Hepatocyte (in vitro differentiated cells): Measurements from ENCODE around the gene TBC1D9. TPM values are rescaled to one million over a fixed set of nuclear protein-coding genes. Genes with fewer than 3 reads are reported as not detected.

Experiments used
- DNase-seq: peaks from one replicate; pipeline ENCODE4 v3.0.0-alpha.2; 2016; ENCODE audit warnings: low spot score
- H2AFZ ChIP-seq: fragments of 200-600 bp; sonication (generic); 2 replicates; pipeline ENCODE4 v1.6.0; 2016; ENCODE audit warnings: antibody characterized with exemption, mild to moderate bottlenecking
- H3K27ac ChIP-seq: fragments of 200-600 bp; sonication (generic); 2 replicates; pipeline ENCODE4 v1.5.1; 2016; ENCODE audit warnings: mild to moderate bottlenecking
- H3K27me3 ChIP-seq: fragments of 200-600 bp; sonication (generic); 2 replicates; pipeline ENCODE4 v1.6.1; 2016
- H3K36me3 ChIP-seq: fragments of 200-600 bp; sonication (generic); replicated peaks from 2 replicates; pipeline ENCODE4 v1.5.1; 2016; ENCODE audit warnings: low read depth; ENCODE audit not compliant: insufficient read depth
- H3K4me1 ChIP-seq: fragments of 200-600 bp; sonication (generic); 2 replicates; pipeline ENCODE4 v1.5.1; 2016; ENCODE audit warnings: mild to moderate bottlenecking, moderate library complexity; ENCODE audit not compliant: insufficient read depth
- H3K4me2 ChIP-seq: fragments of 200-600 bp; sonication (generic); 2 replicates; pipeline ENCODE4 v1.6.0; 2016
- H3K4me3 ChIP-seq: fragments of 200-600 bp; sonication (generic); 2 replicates; pipeline ENCODE4 v1.5.1; 2016; ENCODE audit warnings: mild to moderate bottlenecking
- H3K79me2 ChIP-seq: fragments of 200-600 bp; sonication (generic); 2 replicates; pipeline ENCODE4 v1.6.0; 2017; ENCODE audit warnings: mild to moderate bottlenecking
- H3K9me2 ChIP-seq: fragments of 200-600 bp; sonication (generic); replicated peaks from 2 replicates; pipeline ENCODE4 v1.6.0; 2017; ENCODE audit warnings: mild to moderate bottlenecking; ENCODE audit not compliant: insufficient read depth
- H3K9me3 ChIP-seq: fragments of 200-600 bp; sonication (generic); 2 replicates; pipeline ENCODE4 v1.5.1; 2016; ENCODE audit warnings: low read depth, mild to moderate bottlenecking
- H4K20me1 ChIP-seq: fragments of 200-600 bp; sonication (generic); 2 replicates; pipeline ENCODE4 v1.6.0; 2016; ENCODE audit warnings: mild to moderate bottlenecking; ENCODE audit not compliant: insufficient read depth, poor library complexity, severe bottlenecking
- EZH2 ChIP-seq: fragments of 200-600 bp; sonication (generic); IDR thresholded peaks from 2 replicates; pipeline ENCODE4 v1.6.1; 2016; ENCODE audit warnings: antibody characterized with exemption, mild to moderate bottlenecking, borderline replicate concordance
- EZH2phosphoT487 ChIP-seq: fragments of 200-600 bp; sonication (generic); IDR thresholded peaks from one replicate; pipeline ENCODE4 v1.6.1; 2018; ENCODE audit warnings: antibody characterized with exemption, mild to moderate bottlenecking, low read depth, moderate library complexity; ENCODE audit not compliant: unreplicated experiment, severe bottlenecking
- WGBS: methylation state at CpG from one replicate; pipeline ENCODE4 v1.1.6; 2016; ENCODE audit warnings: low lambda C conversion rate; ENCODE audit errors: missing lambda C conversion rate; 5-methylcytosine and 5-hydroxymethylcytosine counted together
- polyA plus RNA-seq: library from polyadenylated mRNA; unstranded; fragments of >200 nt; fragmentation: Nextera tagmentation; extraction: Ambion mirVana; gene quantifications from 2 replicates; pipeline ENCODE4 v1.2.1, GENCODE V29; 2016
- total RNA-seq: library from RNA; depleted of rRNA; stranded (reverse); fragments of >200 nt; gene quantifications from 2 replicates; pipeline ENCODE4 v1.2.3, GENCODE V29; 2014
- TF ChIP-seq, protein P1 (sequence below): fragments of 200-600 bp; sonication (generic); IDR thresholded peaks from 2 replicates; pipeline ENCODE4 v1.5.1; 2016; ENCODE audit warnings: antibody characterized with exemption, mild to moderate bottlenecking; ENCODE audit not compliant: poor library complexity

TBC1D9 gene
- total and polyA plus RNA-seq, 2 experiments from 2014 or later = 10.5 to 35.6 TPM

DNA sequence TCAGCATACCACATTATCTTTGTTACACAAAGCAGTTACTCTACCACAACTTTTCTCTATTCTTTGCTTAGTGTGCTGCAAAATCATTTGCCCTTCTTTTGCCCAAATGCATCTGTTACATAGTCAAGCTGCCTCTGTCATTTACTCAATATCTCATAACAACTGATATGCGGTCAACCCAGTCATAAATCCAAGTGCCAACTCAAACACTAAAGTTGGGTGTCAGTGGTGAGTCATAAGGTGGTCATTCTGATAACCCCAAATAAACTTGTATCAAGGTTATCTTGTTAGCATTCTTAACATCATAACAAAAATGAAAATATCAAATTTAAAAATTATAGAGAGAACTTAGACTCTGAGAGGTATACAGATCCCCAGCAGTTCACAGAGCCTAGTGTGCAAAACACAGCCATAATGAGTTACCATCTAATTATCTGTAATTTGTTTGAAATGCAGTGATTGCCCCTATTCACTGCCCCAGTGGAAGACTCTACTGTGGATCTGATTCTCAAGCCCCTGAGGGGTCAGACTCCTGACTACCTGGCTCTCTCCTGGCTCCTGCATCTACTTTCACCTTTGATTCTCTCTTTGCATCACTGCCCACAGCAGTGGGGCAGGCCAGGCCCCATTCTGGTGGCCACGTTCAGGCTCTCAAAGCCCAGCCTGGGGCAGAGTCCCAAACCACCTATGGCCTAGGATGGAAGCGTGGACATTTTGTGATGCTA is 29.2 kb downstream of the TBC1D9 start:
- no peak overlapping the region for H3K4me3 ChIP-seq
- H3K4me2 ChIP-seq = peak overlapping the region; percentile 24
- no peaks in the 10 kb centered on the region for H4K20me1 ChIP-seq
- H3K4me1 ChIP-seq = peaks cover 29% of the 10 kb centered on the region
- H3K79me2 ChIP-seq = peaks cover 85% of the 10 kb centered on the region
- no peak overlapping the region for H2AFZ ChIP-seq
- no peaks in the 10 kb centered on the region for H3K9me3 ChIP-seq
- TF ChIP-seq, protein P1, sequence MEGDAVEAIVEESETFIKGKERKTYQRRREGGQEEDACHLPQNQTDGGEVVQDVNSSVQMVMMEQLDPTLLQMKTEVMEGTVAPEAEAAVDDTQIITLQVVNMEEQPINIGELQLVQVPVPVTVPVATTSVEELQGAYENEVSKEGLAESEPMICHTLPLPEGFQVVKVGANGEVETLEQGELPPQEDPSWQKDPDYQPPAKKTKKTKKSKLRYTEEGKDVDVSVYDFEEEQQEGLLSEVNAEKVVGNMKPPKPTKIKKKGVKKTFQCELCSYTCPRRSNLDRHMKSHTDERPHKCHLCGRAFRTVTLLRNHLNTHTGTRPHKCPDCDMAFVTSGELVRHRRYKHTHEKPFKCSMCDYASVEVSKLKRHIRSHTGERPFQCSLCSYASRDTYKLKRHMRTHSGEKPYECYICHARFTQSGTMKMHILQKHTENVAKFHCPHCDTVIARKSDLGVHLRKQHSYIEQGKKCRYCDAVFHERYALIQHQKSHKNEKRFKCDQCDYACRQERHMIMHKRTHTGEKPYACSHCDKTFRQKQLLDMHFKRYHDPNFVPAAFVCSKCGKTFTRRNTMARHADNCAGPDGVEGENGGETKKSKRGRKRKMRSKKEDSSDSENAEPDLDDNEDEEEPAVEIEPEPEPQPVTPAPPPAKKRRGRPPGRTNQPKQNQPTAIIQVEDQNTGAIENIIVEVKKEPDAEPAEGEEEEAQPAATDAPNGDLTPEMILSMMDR = no peak
- TF ChIP-seq EZH2 (no peak), EZH2phosphoT487 (no peak)
- no peaks in the 10 kb centered on the region for H3K36me3 ChIP-seq
- H3K9me2 ChIP-seq = no peaks in the 10 kb centered on the region
- H3K27me3 ChIP-seq = no peaks in the 10 kb centered on the region
- no peak for DNase-seq
- 73% methylated on average over 3 of the region's 3 CpGs for WGBS
- H3K27ac ChIP-seq = peak overlapping the region; percentile 75

DNA sequence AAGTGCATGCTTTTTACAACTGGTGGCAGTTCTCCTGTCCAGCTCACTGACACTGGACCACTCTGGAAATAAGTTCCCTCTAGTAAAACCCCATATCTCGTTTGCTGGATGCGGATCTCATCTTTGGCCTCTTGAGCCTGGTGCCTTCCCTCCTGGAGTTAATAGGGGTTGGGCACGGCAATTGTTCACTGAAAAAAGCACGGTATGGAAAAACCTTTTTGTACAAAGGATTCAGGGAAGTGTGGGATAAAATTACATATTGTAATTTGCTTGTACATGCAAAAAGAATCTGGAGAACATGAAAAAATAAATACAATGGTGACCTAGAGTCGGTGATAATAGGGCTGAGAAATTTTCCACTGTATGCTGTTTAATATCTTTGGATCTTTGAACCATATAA is 30.6 kb downstream of the TBC1D9 start:
- Histone ChIP-seq H3K27ac (peak overlapping the region; percentile 24), H3K4me1 (peaks cover 29% of the 10 kb centered on the region), H3K36me3 (no peaks in the 10 kb centered on the region), H3K4me2 (no peak overlapping the region), H3K27me3 (no peaks in the 10 kb centered on the region), H3K9me3 (no peaks in the 10 kb centered on the region), H2AFZ (no peak overlapping the region), H3K79me2 (peaks cover 83% of the 10 kb centered on the region), H4K20me1 (no peaks in the 10 kb centered on the region), H3K4me3 (no peak overlapping the region), H3K9me2 (no peaks in the 10 kb centered on the region)
- TF ChIP-seq EZH2phosphoT487 (no peak), EZH2 (no peak)
- TF ChIP-seq, protein P1 = no peak
- no peak for DNase-seq
- WGBS = 84% methylated on average over 5 of the region's 5 CpGs

DNA sequence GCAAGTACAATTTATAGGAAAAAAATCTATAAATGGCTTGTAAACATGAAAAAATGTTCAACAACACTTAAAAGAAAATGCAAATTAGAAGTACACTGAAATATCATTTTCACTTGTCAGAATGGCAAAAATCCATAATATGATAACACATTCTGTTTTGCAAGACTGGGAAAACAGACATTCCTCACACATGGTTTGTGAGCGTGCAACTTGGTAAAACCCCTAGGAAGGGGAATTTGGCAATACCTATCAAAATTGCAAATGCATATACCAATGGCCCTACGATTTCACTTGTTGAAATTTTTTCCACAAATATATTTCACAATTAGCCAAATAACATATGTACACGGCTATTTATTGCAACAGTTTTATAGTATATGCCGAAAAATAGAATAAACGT is 31.4 kb downstream of the TBC1D9 start:
- Histone ChIP-seq H3K4me1 (peaks cover 29% of the 10 kb centered on the region), H3K36me3 (no peaks in the 10 kb centered on the region), H3K27me3 (no peaks in the 10 kb centered on the region), H3K27ac (no peak overlapping the region), H3K79me2 (peaks cover 83% of the 10 kb centered on the region), H3K9me3 (no peaks in the 10 kb centered on the region), H3K4me3 (no peak overlapping the region), H2AFZ (no peak overlapping the region), H3K9me2 (no peaks in the 10 kb centered on the region), H3K4me2 (no peak overlapping the region), H4K20me1 (no peaks in the 10 kb centered on the region)
- no peak for TF ChIP-seq EZH2
- no peak for DNase-seq
- WGBS = 89% methylated on average over 5 of the region's 5 CpGs

DNA sequence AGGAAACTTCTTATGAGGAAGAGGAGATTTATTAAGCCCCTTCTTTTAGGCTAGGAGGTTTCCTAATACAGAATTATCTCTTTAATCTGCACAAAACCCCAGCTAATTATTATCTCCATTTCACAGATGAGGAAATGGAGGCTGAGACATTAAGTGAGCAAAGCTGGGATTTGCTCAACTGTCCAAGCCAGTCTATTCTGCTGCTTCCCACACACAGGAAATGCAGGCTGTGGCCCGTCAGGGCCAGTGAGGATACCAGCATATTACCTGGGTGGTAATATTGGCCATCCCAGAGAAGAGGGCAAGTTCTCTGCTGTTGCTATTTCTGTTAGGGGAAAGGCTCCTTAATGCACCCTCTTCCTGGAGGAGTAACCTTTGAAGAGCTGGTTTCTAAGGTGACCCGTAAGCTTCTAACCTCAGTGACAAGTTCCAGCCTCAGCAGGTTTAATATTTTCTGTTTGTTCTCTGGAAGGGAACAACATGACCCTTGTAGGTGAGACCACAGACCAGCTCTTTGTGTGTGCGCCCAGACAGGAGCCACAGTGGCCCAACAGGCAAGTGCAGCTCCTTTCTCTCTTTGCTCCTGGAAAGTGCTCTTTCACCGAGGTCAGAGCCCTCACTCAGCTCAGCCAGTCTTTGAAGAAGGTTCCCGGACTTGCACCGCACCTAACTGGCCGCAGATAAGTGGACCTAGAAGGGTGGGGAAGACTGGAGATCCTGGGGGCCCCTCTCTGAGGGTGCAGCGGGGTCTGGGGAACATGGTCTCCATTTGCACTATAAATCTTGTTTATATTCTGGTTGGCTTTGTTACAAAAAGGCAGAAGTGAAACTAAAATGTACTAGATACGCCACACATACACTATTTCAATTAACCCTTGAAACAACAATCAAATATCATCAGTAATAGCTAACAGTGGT is 35.5 kb downstream of the TBC1D9 start:
- Histone ChIP-seq H3K9me2 (no peaks in the 10 kb centered on the region), H3K79me2 (peaks cover 96% of the 10 kb centered on the region), H3K36me3 (no peaks in the 10 kb centered on the region), H3K27ac (peak overlapping the region; percentile 11), H3K27me3 (no peaks in the 10 kb centered on the region), H2AFZ (no peak overlapping the region), H4K20me1 (no peaks in the 10 kb centered on the region), H3K4me3 (no peak overlapping the region), H3K4me2 (peak overlapping the region; percentile 62), H3K9me3 (no peaks in the 10 kb centered on the region), H3K4me1 (peaks cover 19% of the 10 kb centered on the region)
- TF ChIP-seq, protein P1 = no peak
- no peak for TF ChIP-seq EZH2
- no peak for TF ChIP-seq EZH2phosphoT487
- no peak for DNase-seq
- 53% methylated on average over 9 of the region's 9 CpGs for WGBS
